Measurements from ENCODE around the gene ABAT. TPM values are rescaled to one million over a fixed set of nuclear protein-coding genes. Genes with fewer than 3 reads are reported as not detected.

The ABAT gene
- total and polyA plus RNA-seq, 9 donors, result 3.8 to 20.3 (median 13.6) TPM

DNA sequence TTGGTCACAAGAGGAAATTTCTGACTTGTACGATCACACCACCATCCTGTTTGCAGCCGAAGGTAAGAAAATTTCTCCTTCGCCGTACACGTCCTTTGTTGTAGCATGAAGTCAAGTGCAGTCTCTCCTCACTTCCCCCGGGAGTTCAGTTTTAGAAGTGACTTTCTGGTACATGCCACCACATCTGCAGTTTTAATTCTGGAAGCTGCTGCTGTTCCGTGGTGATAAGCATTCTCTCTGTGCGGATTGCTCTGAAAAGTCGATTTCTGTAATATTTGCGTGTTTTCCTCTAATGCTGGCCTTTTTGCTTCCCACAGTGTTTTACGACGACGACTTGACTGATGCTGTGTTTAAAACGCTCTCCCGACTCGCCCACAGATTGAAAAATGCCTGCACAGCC, 32.3 kb upstream of the ABAT start:
- DNase-seq, result no peak
- intact Hi-C loops (cut with DNase I), result no loop called here
- Histone ChIP-seq H3K27me3 (no peaks in the 10 kb centered on the region), H3K4me1 (ENCODE audit: insufficient read depth) (no peaks in the 10 kb centered on the region), H3K9me3 (no peaks in the 10 kb centered on the region), H3K27ac (no peak overlapping the region), H3K36me3 (no peaks in the 10 kb centered on the region), H3K4me3 (no peak overlapping the region)
- TF ChIP-seq, protein P1, sequence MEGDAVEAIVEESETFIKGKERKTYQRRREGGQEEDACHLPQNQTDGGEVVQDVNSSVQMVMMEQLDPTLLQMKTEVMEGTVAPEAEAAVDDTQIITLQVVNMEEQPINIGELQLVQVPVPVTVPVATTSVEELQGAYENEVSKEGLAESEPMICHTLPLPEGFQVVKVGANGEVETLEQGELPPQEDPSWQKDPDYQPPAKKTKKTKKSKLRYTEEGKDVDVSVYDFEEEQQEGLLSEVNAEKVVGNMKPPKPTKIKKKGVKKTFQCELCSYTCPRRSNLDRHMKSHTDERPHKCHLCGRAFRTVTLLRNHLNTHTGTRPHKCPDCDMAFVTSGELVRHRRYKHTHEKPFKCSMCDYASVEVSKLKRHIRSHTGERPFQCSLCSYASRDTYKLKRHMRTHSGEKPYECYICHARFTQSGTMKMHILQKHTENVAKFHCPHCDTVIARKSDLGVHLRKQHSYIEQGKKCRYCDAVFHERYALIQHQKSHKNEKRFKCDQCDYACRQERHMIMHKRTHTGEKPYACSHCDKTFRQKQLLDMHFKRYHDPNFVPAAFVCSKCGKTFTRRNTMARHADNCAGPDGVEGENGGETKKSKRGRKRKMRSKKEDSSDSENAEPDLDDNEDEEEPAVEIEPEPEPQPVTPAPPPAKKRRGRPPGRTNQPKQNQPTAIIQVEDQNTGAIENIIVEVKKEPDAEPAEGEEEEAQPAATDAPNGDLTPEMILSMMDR (IDR thresholded peaks at IDR 0.05), result no peak
- TF ChIP-seq EP300 (IDR thresholded peaks at IDR 0.05) (no peak), POLR2A (IDR thresholded peaks at IDR 0.05) (no peak)
- 81 to 88% (median 84%) methylated on average over 16 of the region's 16 CpGs for WGBS, 3 donors

DNA sequence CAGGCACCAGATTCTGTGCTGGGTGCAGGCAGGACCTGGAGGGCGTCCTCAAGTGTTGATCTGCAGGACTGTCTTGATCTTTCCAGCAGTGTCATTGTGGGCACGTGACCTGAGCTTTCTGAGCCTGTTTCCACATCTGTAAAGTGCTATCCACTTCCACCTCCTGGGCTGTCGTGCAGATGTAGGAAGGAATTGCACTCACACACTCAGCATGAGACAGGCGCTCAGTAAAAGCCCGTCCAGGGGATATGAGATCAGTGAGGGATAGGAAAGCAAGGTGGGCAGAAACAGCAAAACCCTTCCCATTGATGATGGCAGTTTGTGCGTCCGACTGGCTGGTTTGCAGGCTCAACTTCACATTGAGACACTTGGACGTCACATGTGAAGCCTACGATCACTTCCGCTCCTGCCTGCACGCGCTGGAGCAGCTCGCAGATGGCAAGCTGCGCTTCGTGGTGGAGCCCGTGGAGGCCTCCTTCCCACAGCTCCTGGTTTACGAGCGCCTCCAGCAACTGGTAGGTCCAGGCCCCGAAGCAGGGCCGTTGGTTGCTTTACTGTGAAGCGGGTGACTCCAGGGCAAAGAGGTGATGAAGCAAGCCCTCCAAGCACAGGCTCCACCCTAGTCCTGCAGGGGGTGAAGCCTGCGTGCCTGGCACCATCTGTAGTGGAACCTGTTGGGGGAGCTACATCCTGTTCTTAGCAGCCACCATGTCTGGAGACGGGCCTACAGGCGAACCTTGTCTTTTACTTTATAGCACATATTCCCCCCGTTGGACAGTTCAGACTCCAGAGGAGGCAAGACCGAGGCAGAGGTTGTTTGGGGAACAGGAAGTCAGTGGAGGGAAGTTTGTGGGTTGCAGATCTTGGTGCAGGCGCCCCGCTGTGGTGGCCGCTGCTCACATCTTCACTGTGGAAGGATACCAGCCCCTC, 29.9 kb upstream of the ABAT start:
- H3K27me3 ChIP-seq, result no peaks in the 10 kb centered on the region
- H3K36me3 ChIP-seq, result no peaks in the 10 kb centered on the region
- DNase-seq, result no peak
- 86 to 87% (median 87%) methylated on average over 29 of the region's 29 CpGs for WGBS, 3 donors
- no peaks in the 10 kb centered on the region for H3K4me1 ChIP-seq (ENCODE audit: insufficient read depth)
- H3K4me3 ChIP-seq, result no peak overlapping the region
- no peaks in the 10 kb centered on the region for H3K9me3 ChIP-seq
- no peak overlapping the region for H3K27ac ChIP-seq
- intact Hi-C loops (cut with DNase I), result no loop called here
- TF ChIP-seq, protein P1 (IDR thresholded peaks at IDR 0.05), result no peak
- TF ChIP-seq POLR2A (IDR thresholded peaks at IDR 0.05), result no peak

DNA sequence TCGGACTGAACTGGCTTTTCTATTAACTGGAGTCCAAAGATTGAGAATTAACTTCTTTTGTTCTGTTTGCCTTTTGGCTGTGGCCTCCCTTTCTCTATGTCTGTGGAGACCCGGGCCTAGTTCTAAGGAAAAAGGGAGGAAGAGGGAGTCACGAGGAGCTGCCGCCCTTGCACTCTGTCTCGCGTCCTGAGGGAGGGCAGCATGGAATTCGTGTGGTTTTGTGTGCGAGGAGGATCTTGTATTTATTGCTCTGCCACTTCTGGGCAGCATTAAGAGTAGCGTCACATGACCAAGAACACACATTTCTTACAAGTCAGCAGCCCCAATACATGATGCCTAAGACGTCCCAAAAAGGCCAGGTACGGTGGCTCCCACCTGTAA, 29.3 kb upstream of the ABAT start:
- DNase-seq, result no peak
- H3K9me3 ChIP-seq, result no peaks in the 10 kb centered on the region
- H3K36me3 ChIP-seq, result no peaks in the 10 kb centered on the region
- intact Hi-C loops (cut with DNase I), result no loop called here
- no peak overlapping the region for H3K27ac ChIP-seq
- TF ChIP-seq POLR2A (IDR thresholded peaks at IDR 0.05) (no peak), EP300 (IDR thresholded peaks at IDR 0.05) (no peak)
- TF ChIP-seq, protein P1 (IDR thresholded peaks at IDR 0.05), result no peak
- H3K4me1 ChIP-seq (ENCODE audit: insufficient read depth), result no peaks in the 10 kb centered on the region
- 68 to 75% (median 68%) methylated on average over 11 of the region's 11 CpGs for WGBS, 3 donors
- H3K27me3 ChIP-seq, result no peaks in the 10 kb centered on the region
- H3K4me3 ChIP-seq, result no peak overlapping the region

DNA sequence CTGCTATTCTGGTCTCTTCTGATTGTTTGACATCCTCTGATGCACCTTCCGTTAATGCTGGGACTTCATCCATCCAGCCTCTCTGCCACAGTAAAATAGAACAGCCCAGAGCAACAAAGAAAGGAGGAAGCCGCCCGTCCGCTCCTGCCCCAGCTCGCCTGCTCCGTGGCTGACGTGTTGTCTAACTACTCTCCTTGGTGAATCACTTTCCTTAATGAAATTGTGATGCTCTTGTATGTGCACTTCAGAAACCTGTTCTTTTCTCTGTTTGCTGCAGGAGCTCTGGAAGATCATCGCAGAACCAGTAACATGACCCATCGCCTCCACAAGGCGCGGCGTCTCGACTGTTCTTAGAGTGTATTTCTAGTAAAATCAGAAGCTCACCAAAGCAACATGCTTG, 28.6 kb upstream of the ABAT start:
- WGBS, 3 donors, result 86 to 91% (median 88%) methylated on average over 13 of the region's 13 CpGs
- Histone ChIP-seq H3K27me3 (no peaks in the 10 kb centered on the region), H3K4me1 (ENCODE audit: insufficient read depth) (no peaks in the 10 kb centered on the region), H3K27ac (no peak overlapping the region), H3K9me3 (no peaks in the 10 kb centered on the region), H3K36me3 (no peaks in the 10 kb centered on the region), H3K4me3 (no peak overlapping the region)
- intact Hi-C loops (cut with DNase I), result no loop called here
- TF ChIP-seq, protein P1 (IDR thresholded peaks at IDR 0.05), result no peak
- TF ChIP-seq EP300 (IDR thresholded peaks at IDR 0.05) (no peak), POLR2A (IDR thresholded peaks at IDR 0.05) (no peak)
- DNase-seq, result no peak

Data from ovary (tissue), 9 donors.